GM21737 (cell line): ENCODE measurements around the gene CDH23.

Experiments
- ATAC-seq: cut with Tn5 transposase; IDR thresholded peaks from one replicate; pipeline ENCODE4 v1.9.1; 2021; ENCODE audit warnings: mild to moderate bottlenecking, moderate library complexity; ENCODE audit not compliant: unreplicated experiment

Gene CDH23

GRCh38 chr10:71836596-71836974 is 439.9 kb downstream of the CDH23 start:
- ATAC-seq: peak; percentile 30

- ATAC-seq: no peak
Measured at GRCh38 chr10:71837098-71837827, 440.5 kb downstream of the CDH23 start.

GRCh38 chr10:71838264-71839211 is 441.8 kb downstream of the CDH23 start:
- ATAC-seq: no peak

GRCh38 chr10:71840177-71840957 is 443.6 kb downstream of the CDH23 start:
- no peak for ATAC-seq

- ATAC-seq: no peak
Measured at GRCh38 chr10:71840958-71841335, 444.2 kb downstream of the CDH23 start.

- ATAC-seq: no peak
Measured at GRCh38 chr10:71842422-71842821, 445.7 kb downstream of the CDH23 start.

- no peak for ATAC-seq
Measured at GRCh38 chr10:71842856-71843686, 446.4 kb downstream of the CDH23 start.

- no peak for ATAC-seq
Measured at GRCh38 chr10:71844084-71844483, 447.4 kb downstream of the CDH23 start.

- no peak for ATAC-seq
Measured at GRCh38 chr10:71844695-71845094, 448.0 kb downstream of the CDH23 start.

GRCh38 chr10:71845410-71846405 is 449.0 kb downstream of the CDH23 start:
- ATAC-seq: no peak

- no peak for ATAC-seq
Measured at GRCh38 chr10:71846816-71847215, 450.1 kb downstream of the CDH23 start.

GRCh38 chr10:71847418-71847817 is 450.7 kb downstream of the CDH23 start:
- ATAC-seq: no peak

GRCh38 chr10:71848325-71849275 is 451.9 kb downstream of the CDH23 start:
- ATAC-seq: no peak

GRCh38 chr10:71849461-71849908 is 452.8 kb downstream of the CDH23 start:
- ATAC-seq: no peak

GRCh38 chr10:71850021-71850742 is 453.5 kb downstream of the CDH23 start:
- no peak for ATAC-seq

- peak; percentile 92 for ATAC-seq
Measured at GRCh38 chr10:71850743-71851464, 454.2 kb downstream of the CDH23 start, which contains the start of gene PSAP. TSS of gene PSAP (minus strand) at chr10:71851251. CDS start at chr10:71851221, 30 bp downstream.
